Thyroid gland (tissue), 4 donors: ENCODE results near the gene ZDHHC5. TPM values are rescaled to one million over a fixed set of nuclear protein-coding genes. Genes with fewer than 3 reads are reported as not detected.
A peak's percentile ranks its signal among the peaks of the same experiment; 100 is the strongest.

Experiments
- DNase-seq, 2 donors: peaks; one replicate each; pipeline ENCODE4 v3.0.0-alpha.2; 2019
- H3K27ac ChIP-seq, 3 donors: fragments of 200-600 bp; sonication (generic); 1 replicate in 2 of 3; 2 replicates in 1 of 3; pipeline ENCODE4 v1.5.1; 2016 to 2019; ENCODE audit warnings: mild to moderate bottlenecking in 1 of 3, moderate library complexity in 1 of 3
- H3K27me3 ChIP-seq: fragments of 200-600 bp; sonication (generic); one replicate; pipeline ENCODE4 v1.5.1; 2019
- H3K36me3 ChIP-seq, 2 donors: fragments of 200-600 bp; sonication (generic); one replicate each; pipeline ENCODE4 v1.5.1; 2016 to 2019
- H3K4me1 ChIP-seq, 2 donors: fragments of 200-600 bp; sonication (generic); one replicate each; pipeline ENCODE4 v1.5.1; 2017 to 2019
- H3K4me3 ChIP-seq, 3 donors: fragments of 200-600 bp; sonication (generic); replicated peaks in 1 of 3; 1 replicate in 2 of 3; 2 replicates in 1 of 3; pipeline ENCODE4 v1.5.1; 2016; ENCODE audit warnings: mild to moderate bottlenecking in 1 of 3
- H3K9me3 ChIP-seq: fragments of 200-600 bp; sonication (generic); one replicate; pipeline ENCODE4 v1.5.1; 2017
- POLR2A ChIP-seq, 2 donors: fragments of 450-650 bp; IDR thresholded peaks; one replicate each; pipeline ENCODE4 v1.6.1; 2017; ENCODE audit warnings: antibody characterized with exemption in 2 of 2, mild to moderate bottlenecking in 2 of 2, moderate library complexity in 1 of 2
- WGBS, 2 donors: methylation state at CpG; one replicate each; pipeline ENCODE4 v1.1.5; 2017; 5-methylcytosine and 5-hydroxymethylcytosine counted together
- intact Hi-C: fragments of 100-400 bp; cut with DNase I; formaldehyde crosslinking; loops from one replicate; pipeline ENCODE4 v1.15.1; 2023
- total RNA-seq, 4 donors: library from RNA; depleted of rRNA; stranded (reverse); fragments of >200 nt; gene quantifications; one replicate each; pipeline ENCODE4 v1.2.3, GENCODE V29; 2016
- TF ChIP-seq, protein P1 (sequence below), 6 experiments: fragments of 200-600 bp in 3 of 6; fragments of 450-650 bp in 3 of 6; sonication (generic) in 3 of 6; IDR thresholded peaks; one replicate each; pipeline ENCODE4 v1.5.1; 2016 to 2019; ENCODE audit warnings: antibody characterized with exemption in 6 of 6, mild to moderate bottlenecking in 2 of 6, inconsistent platforms in 1 of 6, moderate library complexity in 1 of 6

ZDHHC5 gene
- total RNA-seq, 4 donors from 2014 or later, result 55.5 to 77.5 (median 71.6) TPM

DNA sequence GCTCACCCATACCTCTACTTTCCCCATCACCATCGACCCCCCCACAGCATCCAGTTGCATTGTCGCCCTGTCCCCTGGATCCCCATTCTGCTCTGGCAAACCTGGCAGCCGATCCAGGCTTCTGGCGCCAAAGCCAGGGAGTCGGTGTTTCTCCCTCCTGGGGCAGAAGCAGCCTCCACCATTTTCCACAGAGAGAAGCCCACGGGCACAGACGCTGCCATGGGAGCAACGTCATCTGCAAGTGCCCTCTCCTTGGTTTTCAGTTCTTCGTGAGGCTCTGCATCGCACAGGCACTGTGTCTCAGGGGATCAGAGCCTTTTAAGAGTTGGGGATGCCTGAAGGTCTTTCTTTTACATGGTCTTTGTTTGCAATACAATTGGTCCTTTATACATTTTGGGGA lies 20.5 kb upstream of the ZDHHC5 start:
- Histone ChIP-seq H3K4me3 (no peak overlapping the region), H3K36me3 (no peaks in the 10 kb centered on the region), H3K4me1 (peaks cover 47 to 79% of the 10 kb centered on the region in 2 donors), H3K27ac (no peak overlapping the region), H3K9me3 (no peaks in the 10 kb centered on the region), H3K27me3 (peaks cover 3% of the 10 kb centered on the region)
- TF ChIP-seq, protein P1, sequence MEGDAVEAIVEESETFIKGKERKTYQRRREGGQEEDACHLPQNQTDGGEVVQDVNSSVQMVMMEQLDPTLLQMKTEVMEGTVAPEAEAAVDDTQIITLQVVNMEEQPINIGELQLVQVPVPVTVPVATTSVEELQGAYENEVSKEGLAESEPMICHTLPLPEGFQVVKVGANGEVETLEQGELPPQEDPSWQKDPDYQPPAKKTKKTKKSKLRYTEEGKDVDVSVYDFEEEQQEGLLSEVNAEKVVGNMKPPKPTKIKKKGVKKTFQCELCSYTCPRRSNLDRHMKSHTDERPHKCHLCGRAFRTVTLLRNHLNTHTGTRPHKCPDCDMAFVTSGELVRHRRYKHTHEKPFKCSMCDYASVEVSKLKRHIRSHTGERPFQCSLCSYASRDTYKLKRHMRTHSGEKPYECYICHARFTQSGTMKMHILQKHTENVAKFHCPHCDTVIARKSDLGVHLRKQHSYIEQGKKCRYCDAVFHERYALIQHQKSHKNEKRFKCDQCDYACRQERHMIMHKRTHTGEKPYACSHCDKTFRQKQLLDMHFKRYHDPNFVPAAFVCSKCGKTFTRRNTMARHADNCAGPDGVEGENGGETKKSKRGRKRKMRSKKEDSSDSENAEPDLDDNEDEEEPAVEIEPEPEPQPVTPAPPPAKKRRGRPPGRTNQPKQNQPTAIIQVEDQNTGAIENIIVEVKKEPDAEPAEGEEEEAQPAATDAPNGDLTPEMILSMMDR (IDR thresholded peaks at IDR 0.05), result no peak
- TF ChIP-seq POLR2A (IDR thresholded peaks at IDR 0.05), result no peak
- intact Hi-C loops, result loop anchor here (10.0 kb wide), 1 partner anchor 303 kb away; no protein-coding TSS in a partner anchor
- 3 to 6% methylated on average over 10 of the region's 10 CpGs for WGBS, 2 donors
- DNase-seq, result no peak

DNA sequence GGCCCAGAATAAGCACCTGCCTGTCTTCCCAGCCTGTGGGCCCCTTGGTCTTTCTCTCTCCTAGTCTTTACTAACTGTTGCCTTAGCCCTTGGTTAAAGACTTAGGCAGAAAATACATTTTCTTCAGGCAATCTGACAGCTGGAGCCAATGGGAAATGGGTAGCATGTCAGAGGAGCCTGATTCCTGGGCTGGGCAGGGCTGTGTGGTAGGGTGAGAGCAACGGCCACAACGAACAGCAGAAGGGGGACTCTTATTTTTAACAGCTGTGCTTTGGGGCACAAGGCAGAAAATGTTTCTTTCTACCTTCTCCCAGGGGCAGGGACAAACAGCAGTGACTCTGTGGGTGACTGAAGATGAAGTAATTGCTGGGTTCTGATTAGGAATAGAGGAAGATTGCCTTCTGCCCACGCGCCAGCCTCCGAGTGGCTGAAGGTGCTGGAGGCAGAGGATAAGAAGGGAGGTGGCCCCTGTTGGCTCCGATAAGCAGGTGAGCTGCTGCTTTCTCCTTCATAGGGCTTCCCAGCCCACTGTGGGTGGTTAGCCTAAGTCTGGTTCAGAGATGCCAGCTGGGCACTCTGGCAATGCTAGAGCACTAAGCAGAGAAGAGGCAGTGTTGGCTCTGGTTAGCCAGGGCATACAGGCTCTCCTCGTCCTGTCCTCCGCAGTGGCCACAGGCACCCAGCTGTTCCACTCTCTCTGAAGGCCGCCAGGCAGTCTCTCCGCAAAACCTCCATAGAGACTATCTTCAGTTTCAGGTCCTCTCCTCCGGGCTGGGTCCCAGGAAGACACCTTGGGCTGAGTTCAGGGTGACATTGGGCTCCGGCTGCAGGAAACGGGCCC lies 19.7 kb upstream of the ZDHHC5 start:
- DNase-seq, result peak in 1 of 2 donors; percentile 27
- peaks cover 39 to 71% of the 10 kb centered on the region in 2 donors for H3K4me1 ChIP-seq
- no peak overlapping the region for H3K4me3 ChIP-seq
- TF ChIP-seq POLR2A (IDR thresholded peaks at IDR 0.05), result no peak
- TF ChIP-seq, protein P1 (IDR thresholded peaks at IDR 0.05), result no peak
- intact Hi-C loops, result loop anchor here (10.0 kb wide), 1 partner anchor 303 kb away; no protein-coding TSS in a partner anchor
- no peaks in the 10 kb centered on the region for H3K9me3 ChIP-seq
- H3K27me3 ChIP-seq, result peaks cover 3% of the 10 kb centered on the region
- WGBS, 2 donors, result 10 to 12% methylated on average over 7 to 11 of the region's 13 CpGs
- no peaks in the 10 kb centered on the region for H3K36me3 ChIP-seq
- H3K27ac ChIP-seq, result no peak overlapping the region

DNA sequence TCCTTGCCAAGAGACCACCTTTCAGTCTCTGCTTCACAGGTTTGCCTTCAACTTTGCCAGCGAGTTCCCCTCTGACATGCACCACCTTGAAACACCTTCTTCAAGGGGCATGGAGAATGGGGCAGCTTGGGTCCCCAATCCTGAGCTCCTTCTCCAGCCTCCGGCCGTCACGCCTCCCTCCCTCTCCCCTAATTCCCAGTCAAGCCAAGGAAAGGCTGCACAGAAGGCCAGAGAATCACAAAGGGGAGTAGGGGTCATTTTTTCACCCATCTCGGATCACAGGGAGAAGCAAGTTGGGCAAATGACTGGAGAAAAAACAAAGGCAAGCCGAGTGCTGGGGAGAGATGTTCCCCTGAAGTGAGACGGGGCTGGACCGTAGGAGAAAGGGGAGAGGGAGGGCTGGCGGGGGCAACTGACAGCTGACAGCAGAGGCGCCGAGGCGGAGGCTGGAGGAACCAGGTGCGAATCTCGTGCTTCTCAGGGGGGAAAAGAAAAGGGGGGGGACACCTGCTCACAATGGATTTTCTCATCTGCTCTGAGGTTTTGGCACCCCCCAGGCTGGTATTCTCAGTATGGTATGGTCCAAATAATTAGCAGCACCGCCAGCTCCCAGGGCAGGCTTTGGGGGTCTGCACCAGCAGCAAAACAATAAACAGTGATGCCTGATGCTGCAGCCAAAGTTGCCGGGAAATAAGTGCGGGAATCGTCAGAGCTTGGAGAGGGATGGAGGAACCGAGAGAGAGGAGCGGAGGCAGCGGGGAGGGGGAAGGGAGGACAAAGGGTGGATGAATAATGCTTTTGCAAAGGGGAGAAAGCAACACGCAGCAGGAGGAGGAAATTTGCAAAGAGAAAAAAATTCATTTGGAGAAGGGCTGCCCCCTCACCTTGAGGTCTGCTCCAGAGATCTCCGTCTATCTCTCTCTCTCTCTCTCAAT lies 18.8 kb upstream of the ZDHHC5 start:
- DNase-seq, result no peak
- H3K4me1 ChIP-seq, result peaks cover 36 to 62% of the 10 kb centered on the region in 2 donors
- no peaks in the 10 kb centered on the region for H3K36me3 ChIP-seq
- H3K4me3 ChIP-seq, result peak overlapping the region in 1 of 3 donors; percentile 20
- WGBS, 2 donors, result 3 to 5% methylated on average over 22 to 23 of the region's 23 CpGs
- H3K9me3 ChIP-seq, result no peaks in the 10 kb centered on the region
- H3K27me3 ChIP-seq, result peaks cover 3% of the 10 kb centered on the region
- intact Hi-C loops, result loop anchor here (10.0 kb wide), 1 partner anchor 304 kb away; no protein-coding TSS in a partner anchor
- no peak overlapping the region for H3K27ac ChIP-seq
- no peak for TF ChIP-seq POLR2A (IDR thresholded peaks at IDR 0.05)
- TF ChIP-seq, protein P1 (IDR thresholded peaks at IDR 0.05), result no peak

DNA sequence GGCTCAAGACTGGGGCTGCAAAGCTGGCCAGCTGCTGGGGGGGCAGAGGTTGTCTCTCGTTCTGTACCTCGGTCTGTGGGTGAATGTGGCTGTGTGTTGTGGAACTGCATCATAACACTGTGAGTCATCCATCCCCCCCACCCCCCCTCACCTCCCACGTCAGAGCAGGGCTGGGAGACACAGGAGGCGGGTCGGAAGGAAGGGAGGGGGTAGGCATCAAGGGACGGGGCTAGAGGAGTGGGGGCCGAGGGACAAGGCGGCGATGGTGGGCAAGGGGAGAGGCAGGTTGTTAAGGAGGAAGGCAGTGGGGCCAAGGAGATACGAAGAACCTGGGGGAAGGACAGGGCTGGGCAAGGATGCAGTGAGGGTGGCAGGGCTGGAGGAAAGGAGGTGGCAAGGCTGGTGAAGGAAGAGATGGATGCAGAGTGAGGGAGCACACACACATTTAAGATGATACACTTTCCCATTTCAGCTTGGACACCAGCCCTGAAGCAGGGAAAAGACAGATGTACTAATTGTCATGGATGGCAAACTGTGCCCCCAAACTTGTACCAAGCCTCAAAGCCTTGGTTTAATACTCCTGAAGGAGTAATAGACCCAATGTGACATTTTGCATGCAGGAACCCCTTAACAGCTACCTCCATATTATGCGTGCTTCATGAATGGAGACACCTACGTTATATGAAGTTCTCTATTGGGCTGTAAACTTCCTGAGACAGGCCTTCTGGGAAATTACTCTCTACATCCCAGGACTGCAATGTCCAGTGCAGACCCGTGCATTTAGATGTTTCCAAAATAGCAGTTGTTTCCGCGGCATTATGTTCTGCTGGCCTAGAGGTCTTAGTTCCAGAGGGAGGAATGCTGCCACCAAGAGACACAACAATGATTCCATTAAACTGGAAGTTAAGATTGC lies 17.8 kb upstream of the ZDHHC5 start, which contains the start of gene YPEL4:
Gene YPEL4, minus strand, starts transcription at position 87 of the 913 bp plus-strand sequence. CDS start 2,805 bp downstream, outside the sequence.
- Histone ChIP-seq H3K27ac (no peak within 1 kb of the TSS), H3K4me1 (peaks cover 27 to 52% of the 10 kb centered on the region in 2 donors), H3K36me3 (no peaks in the 10 kb centered on the region), H3K4me3 (peak within 1 kb of the TSS in 1 of 3 donors; percentile 20), H3K27me3 (peaks cover 3% of the 10 kb centered on the region), H3K9me3 (no peaks in the 10 kb centered on the region)
- DNase-seq, result peak in 1 of 2 donors; percentile 26
- intact Hi-C loops, result loop anchor here (10.0 kb wide), 1 partner anchor 305 kb away; no protein-coding TSS in a partner anchor
- 9 to 12% methylated on average over 15 of the region's 15 CpGs for WGBS, 2 donors
- no peak for TF ChIP-seq POLR2A (IDR thresholded peaks at IDR 0.05)
- TF ChIP-seq, protein P1 (IDR thresholded peaks at IDR 0.05), result no peak
